AG20443 (cell line): ENCODE data around the gene LIMA1.
"Not testable (repeated sequence)": the region's sequence is repeated elsewhere in the genome, so short reads cannot be mapped to it uniquely, and the experiment has no call there.

Source experiments
- DNase-seq: peaks from one replicate; pipeline ENCODE4 v3.0.0; 2012; ENCODE audit warnings: low spot score, mixed read lengths

Gene LIMA1

DNA sequence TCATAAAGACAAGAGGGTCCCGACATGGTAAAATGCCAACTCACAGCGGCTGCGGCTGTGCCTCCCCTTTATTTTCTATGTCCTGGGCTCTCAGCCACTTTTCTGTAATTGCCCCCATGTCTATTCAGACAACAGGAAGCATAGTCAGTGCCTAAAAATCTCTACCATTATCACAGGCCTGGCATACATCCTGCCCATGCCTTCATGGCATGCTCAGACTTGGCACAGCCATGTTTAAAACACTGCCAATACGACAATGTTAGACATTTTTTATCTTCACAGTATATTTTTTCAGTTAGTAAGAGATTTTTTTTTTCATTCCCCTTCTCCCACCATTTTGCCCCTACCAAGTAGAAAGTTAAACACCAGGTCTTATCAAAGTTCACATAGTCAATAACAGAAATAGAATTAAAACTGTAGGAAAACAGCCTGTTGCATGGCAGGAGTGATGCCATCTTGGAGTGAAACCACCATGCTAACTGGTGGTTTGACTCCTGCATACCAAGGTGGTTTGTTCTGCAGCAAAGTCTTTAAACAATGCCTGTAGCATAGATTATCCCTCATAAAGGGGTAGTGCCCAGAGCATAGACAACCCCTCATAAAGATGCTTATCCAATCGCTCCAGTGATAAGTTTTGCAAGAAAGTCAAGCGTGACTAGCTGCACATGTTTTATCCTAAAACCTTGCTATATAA lies 97.2 kb downstream of the LIMA1 start:
- DNase-seq = peak; percentile 13

DNA sequence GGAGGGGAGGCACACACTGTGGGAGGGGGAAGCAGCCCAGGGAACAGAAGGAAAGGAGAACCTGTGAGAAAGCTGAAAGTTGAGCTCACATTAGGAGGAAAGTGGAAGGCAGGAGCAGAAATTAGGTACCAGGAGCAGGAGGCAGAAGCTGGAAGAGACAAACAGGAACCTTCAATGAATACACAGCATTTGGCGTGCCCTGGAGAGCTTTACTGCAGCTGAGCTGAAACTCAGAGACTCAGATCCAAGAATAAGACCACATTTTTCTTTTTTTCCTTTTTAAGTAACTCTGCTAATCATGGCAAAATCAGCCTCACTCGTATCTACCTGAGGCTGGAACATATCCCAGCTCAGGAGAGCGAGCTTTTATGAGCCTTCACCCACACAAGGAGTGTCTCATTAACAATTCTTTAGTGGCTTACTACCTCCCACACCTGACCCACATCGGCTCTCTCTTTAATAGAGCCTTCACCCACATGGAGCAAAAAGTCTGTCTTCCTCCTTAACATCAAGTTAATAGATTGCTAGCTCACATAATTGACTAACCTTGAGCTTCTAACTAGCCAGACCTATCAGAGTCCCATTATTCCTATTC lies 97.9 kb downstream of the LIMA1 start:
- no peak for DNase-seq

DNA sequence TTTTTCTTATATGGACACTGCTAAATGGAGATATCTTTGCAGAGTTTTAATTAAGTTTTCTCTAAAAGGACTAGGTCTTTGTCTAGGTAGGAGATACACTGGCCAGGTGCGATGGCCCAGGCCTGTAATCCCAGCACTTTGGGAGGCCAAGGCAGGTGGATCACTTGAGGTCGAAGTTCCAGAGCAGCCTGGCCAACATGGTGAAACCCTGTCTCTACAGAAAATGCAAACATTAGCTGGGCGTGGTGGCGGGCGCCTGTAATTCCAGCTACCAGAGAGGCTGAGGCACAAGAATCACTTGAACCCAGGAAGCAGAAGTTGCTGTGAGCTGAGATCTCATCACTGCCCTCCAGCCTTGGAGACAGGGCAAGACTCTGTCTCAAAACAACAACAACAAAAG lies 99.1 kb downstream of the LIMA1 start:
- DNase-seq = no peak

DNA sequence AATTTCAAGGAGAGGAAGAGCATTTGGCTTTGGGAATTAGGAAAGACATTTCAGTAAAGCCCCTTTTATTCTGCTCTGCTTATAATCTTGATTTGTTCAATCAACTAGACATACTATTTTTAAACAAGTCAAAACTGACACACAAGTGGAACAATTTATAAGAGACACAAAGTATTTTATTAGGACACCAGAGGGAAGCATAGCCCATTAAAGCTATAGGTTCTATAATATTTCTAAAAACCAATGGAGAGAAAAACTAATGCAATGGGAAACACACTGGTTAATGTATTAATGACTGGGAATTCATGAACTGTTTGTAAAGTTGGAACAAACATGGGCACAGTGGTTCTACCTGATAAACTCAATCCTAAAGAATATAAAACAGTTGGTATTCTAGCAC lies 100.9 kb downstream of the LIMA1 start:
- DNase-seq = no peak

GRCh38 chr12:50181691-50182090 lies 101.6 kb downstream of the LIMA1 start:
- no peak for DNase-seq

GRCh38 chr12:50175716-50176026 lies 107.6 kb downstream of the LIMA1 start:
- DNase-seq = no peak

GRCh38 chr12:50174971-50175715 lies 108.2 kb downstream of the LIMA1 start:
- DNase-seq = peak; percentile 32

- peak; percentile 99 for DNase-seq
Measured at GRCh38 chr12:50167049-50167828, 116.1 kb downstream of the LIMA1 start, which contains the start of gene CERS5. TSS of gene CERS5 (minus strand) at chr12:50167369. CDS start at chr12:50167297, 72 bp downstream.

DNA sequence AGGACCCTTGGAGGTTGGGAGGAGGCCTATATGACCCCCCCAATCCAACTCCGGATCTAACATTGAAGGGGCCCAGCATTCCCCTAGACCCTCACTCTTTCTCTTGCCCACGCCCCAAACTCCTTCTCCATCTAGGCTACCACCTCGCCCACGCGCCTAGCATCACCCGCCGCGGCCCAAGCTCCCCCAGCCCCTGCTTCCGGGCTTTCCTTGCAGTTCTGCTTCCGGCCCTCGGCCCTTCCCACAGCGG lies 116.6 kb downstream of the LIMA1 start:
- DNase-seq = no peak

GRCh38 chr12:50164963-50165362 lies 118.4 kb downstream of the LIMA1 start:
- DNase-seq = no peak

DNA sequence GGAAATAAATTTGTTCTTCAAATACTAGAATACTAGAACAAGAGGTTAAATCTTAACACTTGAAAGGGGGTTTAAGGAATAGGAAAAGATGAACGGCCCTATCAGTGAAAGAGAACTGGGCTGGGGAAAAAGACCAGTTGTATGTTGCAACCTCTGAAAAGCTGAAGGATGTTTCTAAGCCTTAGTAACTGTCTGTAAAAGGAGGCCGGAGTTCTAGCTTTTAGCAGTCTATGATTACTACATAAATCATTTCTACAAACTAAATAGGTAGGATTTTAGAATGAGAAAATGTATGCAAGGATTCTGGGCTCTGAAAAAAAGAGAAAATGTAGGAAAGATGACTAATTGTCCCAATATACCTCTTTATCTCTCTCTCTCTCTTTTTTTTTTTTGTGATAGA lies 121.1 kb downstream of the LIMA1 start:
- DNase-seq = no peak

DNA sequence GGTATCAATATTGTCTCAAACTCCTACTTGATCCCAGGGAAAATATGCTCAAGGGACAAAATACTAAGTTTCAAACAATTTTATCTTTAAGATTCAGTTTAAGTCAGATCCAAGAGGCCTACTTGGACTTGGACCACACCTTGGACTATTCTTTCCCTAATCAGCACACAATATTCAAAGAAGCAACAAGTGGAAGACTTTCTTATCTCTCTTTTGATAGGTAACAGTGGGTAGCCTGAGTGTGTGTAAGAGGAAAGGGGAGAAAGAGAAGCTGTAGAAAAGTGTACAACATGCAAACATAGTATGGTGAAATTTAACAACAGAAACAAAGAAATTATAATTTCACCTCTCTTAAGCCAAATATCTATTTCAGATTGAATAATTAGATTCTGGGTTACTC lies 122.7 kb downstream of the LIMA1 start:
- no peak for DNase-seq

- no peak for DNase-seq
Measured at GRCh38 chr12:50157259-50157658, 126.1 kb downstream of the LIMA1 start.

DNA sequence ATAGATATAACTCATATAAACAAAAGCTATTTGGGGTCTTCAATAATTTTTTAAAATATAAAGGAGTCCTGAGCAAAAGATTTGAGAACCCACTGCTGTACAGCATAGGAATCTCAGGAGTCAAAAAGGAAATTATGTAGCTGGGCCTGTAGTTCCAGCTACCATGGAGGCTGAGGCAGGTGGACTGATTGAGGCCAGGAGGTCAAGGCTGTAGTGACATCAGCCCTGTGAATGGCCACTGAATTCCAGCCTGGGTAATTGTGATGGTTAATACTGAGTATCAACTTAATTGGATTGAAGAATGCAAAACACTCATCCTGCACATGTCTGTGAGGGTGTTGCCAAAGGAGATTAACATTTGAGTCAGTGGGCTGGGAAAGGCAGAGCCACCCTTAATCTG lies 126.7 kb downstream of the LIMA1 start:
- DNase-seq = no peak

GRCh38 chr12:50154947-50155346 lies 128.4 kb downstream of the LIMA1 start:
- DNase-seq = not testable (repeated sequence)

- DNase-seq = no peak
Measured at GRCh38 chr12:50151047-50151687, 132.2 kb downstream of the LIMA1 start.

DNA sequence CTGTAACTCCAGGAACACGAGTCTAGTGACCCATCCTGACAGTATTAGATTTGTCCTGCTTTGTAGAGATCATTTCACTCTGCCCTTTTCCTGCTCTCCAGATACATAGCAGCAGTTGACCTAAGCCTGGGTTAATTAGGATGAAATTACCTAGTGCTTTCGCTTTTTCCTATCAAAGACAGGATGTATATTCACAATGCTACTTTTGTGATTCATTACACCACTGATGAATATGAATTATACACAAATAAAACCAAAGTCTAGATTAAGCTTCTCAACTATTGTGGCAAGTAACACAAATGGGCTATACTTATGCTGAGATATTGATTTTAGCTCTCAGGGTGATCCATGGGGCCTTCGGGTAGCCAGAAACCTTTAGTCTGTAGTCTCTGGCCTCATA lies 134.0 kb downstream of the LIMA1 start:
- no peak for DNase-seq

DNA sequence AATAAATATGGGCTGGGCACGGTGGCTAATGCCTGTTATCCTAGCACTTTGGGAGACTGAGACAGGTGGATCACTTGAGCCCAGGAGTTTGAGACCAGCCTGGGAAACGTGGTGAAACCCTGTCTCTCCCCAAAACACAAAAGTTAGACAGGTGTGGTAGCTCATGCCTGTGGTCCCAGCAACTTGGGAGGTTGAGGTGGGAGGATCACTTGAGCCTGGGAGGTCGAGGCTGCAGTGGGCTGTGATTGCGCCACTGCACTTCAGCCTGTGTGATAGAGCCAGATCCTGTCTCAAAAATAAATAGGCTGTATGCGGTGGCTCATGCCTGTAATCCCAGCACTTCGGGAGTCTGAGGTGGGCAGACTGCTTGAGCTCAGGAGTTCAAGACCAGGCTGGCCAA lies 135.3 kb downstream of the LIMA1 start:
- not testable (repeated sequence) for DNase-seq

DNA sequence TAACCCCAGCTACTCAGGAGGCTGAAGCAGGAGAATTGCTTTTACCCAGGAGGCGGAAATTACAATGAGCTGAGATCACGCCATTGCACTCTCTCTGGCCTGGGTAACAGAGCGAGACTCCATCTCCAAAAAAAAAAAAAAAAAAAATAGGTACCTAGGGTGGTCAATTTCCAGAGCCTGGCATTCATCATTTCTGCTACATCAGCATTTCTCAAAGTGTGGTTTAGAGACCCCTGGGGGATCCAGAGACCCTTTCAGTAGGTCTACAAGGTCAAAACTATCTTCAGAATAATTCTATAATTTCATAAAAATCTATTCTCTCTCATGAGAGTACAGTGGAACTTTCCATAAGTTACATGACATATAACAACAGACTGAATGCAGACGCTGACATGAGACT lies 136.0 kb downstream of the LIMA1 start:
- no peak for DNase-seq

GRCh38 chr12:50145439-50145838 lies 137.9 kb downstream of the LIMA1 start:
- no peak for DNase-seq

DNA sequence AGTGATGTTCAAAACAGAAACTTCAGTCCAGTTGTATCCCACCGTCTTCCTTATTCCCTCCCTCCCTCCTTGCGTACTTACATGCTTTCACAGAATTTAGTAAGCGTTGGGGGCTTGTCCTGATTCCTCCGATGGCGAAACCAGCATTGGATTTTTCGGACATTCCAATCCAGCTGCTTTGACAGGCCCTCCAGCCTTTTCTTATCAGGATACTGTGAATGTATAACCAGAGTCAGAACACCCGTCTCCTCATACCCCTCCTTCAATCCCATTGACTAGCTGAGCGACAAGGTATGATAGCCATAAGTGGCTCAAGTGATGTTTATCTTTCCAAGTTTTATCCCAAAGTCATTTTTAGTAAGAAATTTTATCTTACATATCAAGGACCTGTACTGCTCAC lies 140.3 kb downstream of the LIMA1 start:
- no peak for DNase-seq

DNA sequence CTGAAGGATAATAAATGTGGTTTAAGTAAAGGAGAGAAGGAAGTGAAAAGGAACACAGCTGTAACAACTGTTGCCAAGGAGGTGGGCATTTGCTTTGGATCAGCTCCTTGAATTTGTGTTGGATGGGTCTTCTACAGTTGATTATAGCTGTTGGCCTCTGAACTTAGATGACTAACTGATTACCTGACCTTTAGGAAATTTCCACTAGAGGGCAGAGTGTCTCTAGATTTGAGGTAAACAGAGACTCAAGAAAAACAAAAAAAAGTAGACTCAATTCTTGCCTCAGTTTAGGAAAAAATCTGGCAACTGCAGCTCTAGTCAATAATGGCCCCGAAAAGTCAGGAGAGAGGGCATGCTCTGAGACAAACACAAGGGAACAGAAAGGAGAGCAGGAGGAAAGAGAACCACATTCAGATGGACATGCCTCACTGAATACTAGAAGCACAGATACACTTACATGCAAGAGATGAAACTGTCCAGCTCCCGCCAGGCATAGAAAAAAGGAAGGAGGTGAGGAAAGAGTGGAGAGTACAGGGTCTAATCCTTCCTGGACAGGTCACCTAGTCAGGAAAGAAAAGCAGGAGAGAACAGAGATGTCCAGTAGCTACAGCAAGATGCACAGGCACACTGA lies 150.7 kb downstream of the LIMA1 start:
- DNase-seq = no peak
